IPS-15b (cell line): ENCODE results near the gene DOK5.

Experiments
- H3K27me3 ChIP-seq: one replicate; pipeline ENCODE4 v1.6.1; 2013; ENCODE audit warnings: low read length; ENCODE audit not compliant: control insufficient read depth, insufficient read depth
- H3K36me3 ChIP-seq: one replicate; pipeline ENCODE4 v1.6.1; 2013; ENCODE audit warnings: low read length; ENCODE audit not compliant: control insufficient read depth, insufficient read depth
- H3K4me1 ChIP-seq: one replicate; pipeline ENCODE4 v1.6.1; 2013; ENCODE audit warnings: mild to moderate bottlenecking, low read length; ENCODE audit not compliant: control insufficient read depth, insufficient read depth
- H3K4me3 ChIP-seq: one replicate; pipeline ENCODE4 v1.5.1; 2013; ENCODE audit warnings: low read depth, low read length
- H3K9ac ChIP-seq: one replicate; pipeline ENCODE4 v1.6.1; 2013; ENCODE audit warnings: low read depth, mild to moderate bottlenecking, low read length
- H3K9me3 ChIP-seq: one replicate; pipeline ENCODE4 v1.6.1; 2013; ENCODE audit warnings: mild to moderate bottlenecking, low read length; ENCODE audit not compliant: control insufficient read depth, insufficient read depth

DOK5 gene

DNA sequence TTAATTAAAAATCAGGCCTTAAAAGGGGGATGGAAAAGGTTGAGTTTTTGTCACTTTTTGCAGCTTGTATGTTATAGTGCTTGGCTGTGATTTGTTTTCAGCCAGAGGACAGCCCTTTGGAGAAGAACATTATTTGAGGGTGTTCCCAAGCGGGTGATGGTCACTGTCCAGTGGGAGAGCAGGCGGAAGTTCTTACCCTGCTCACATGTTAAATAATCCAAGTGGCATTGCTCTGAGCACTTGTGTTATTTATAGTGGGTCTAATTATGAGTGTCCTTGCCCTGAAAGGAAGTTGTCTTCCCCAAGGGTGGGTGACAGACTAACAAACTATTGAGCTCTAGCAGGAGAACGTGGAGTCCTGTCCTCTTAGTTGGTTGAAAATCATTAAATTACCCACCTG lies 49.5 kb downstream of the DOK5 start:
- Histone ChIP-seq H3K27me3 (no peaks in the 10 kb centered on the region), H3K36me3 (no peaks in the 10 kb centered on the region), H3K9ac (no peak overlapping the region)

GRCh38 chr20:54525916-54526590 lies 50.7 kb downstream of the DOK5 start:
- no peaks in the 10 kb centered on the region for H3K9me3 ChIP-seq
- peaks cover 4% of the 10 kb centered on the region for H3K4me1 ChIP-seq
- peak overlapping the region; percentile 8 for H3K9ac ChIP-seq
- no peak overlapping the region for H3K4me3 ChIP-seq
- H3K36me3 ChIP-seq = no peaks in the 10 kb centered on the region
- no peaks in the 10 kb centered on the region for H3K27me3 ChIP-seq

More for the DNA sequence above, 49.5 kb downstream of the DOK5 start:
- H3K4me1 ChIP-seq = peaks cover 4% of the 10 kb centered on the region
- no peaks in the 10 kb centered on the region for H3K9me3 ChIP-seq
- no peak overlapping the region for H3K4me3 ChIP-seq

DNA sequence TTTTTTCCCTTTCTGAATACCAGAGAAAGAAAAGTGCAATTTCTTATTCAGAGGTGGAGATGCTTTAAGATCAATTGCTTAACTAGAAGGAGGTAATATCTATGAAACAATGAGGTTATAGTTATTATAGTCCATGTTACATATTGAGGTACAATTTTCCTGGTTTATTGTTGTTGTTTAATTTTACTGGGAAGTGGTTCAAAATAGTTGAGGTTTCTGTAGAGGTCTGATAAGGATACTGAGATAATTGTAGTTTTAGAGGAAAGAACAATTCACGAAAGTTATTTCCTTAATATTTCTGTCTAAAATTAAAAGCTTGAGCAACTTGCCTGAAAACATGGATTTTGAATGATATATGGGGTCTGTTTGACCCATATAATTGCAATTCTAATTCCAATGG lies 51.4 kb downstream of the DOK5 start:
- Histone ChIP-seq H3K36me3 (no peaks in the 10 kb centered on the region), H3K4me1 (peaks cover 4% of the 10 kb centered on the region), H3K9ac (no peak overlapping the region), H3K9me3 (no peaks in the 10 kb centered on the region), H3K4me3 (no peak overlapping the region), H3K27me3 (no peaks in the 10 kb centered on the region)

DNA sequence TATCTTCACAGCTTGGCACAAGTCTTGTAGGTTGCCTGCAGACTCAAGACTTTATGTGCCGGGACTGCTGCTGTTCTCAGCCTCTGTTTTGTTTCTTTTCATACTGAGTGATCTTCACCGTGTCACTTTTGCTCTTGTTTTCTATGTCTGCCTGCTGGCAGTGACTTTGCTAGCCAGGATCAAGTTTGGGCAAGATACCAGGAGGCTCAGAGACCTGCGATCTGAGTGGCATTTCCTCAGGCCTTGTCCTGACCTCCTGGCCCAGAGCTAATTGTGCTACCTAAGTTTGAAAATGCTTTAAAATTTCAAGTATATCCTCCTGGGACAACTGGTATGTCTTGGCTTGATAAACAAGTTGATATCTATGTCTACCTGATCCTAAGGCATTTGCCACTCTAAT lies 57.2 kb downstream of the DOK5 start:
- H3K4me1 ChIP-seq = no peaks in the 10 kb centered on the region
- H3K4me3 ChIP-seq = no peak overlapping the region
- no peak overlapping the region for H3K9ac ChIP-seq
- no peaks in the 10 kb centered on the region for H3K27me3 ChIP-seq
- no peaks in the 10 kb centered on the region for H3K36me3 ChIP-seq
- no peaks in the 10 kb centered on the region for H3K9me3 ChIP-seq

DNA sequence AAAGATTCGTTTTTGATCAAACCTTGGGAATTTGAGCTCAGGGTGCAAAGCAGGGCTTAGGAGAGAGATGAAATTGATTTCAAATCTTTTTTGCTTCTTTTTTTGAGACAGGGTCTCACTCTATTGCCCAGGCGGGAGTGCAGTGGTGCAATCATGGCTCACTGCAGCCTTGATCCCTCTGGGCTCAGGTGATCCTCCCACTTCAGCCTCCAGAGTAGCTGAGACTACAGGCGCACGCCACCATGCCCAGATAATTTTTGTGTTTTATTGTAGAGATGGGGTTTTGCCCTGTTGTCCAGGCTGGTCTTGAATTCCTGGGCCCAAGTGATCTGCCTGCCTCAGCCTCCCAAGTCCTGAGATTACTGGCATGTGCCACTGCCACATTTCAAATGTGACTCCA lies 58.7 kb downstream of the DOK5 start:
- no peaks in the 10 kb centered on the region for H3K27me3 ChIP-seq
- no peaks in the 10 kb centered on the region for H3K36me3 ChIP-seq
- no peak overlapping the region for H3K4me3 ChIP-seq
- H3K9me3 ChIP-seq = no peaks in the 10 kb centered on the region
- H3K9ac ChIP-seq = no peak overlapping the region
- H3K4me1 ChIP-seq = no peaks in the 10 kb centered on the region

DNA sequence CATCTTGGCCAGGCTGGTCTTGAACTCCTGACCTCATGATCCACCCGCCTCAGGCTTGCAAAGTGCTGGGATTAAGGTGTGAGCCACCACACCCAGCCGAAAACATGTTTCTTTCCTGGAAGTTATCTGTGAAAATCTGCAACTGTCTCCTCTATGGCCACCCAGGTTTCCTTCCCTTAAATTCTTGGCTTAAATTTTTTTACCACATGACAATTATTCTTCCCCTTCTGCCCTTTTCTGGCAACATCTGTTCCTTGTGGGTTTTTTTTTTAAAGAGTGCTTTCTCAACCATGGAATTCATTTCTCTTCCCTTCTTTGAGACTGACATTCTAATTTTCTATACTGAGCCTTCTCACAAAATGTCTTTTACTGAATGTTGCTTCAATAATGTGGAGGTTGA lies 59.6 kb downstream of the DOK5 start:
- H3K4me3 ChIP-seq = no peak overlapping the region
- H3K9me3 ChIP-seq = no peaks in the 10 kb centered on the region
- H3K4me1 ChIP-seq = no peaks in the 10 kb centered on the region
- H3K27me3 ChIP-seq = no peaks in the 10 kb centered on the region
- no peak overlapping the region for H3K9ac ChIP-seq
- H3K36me3 ChIP-seq = no peaks in the 10 kb centered on the region

DNA sequence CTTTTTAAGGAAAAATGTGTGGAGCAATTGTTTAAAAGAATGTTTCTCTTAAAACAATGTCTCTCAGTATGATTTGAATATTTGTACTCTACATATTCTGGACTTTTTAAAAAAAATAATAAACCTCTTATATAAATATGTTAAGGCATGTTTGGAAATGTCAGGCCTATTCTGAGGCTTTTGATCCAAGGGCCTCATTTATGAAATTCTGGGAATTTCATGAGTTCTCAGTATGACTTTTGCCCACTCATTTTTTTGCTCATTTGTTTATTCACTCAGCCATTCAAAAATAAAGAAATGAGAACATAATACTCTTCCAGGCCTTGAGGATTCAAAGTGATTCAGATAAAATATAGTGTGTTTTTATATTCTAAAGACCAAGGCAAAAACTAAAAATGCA lies 60.4 kb downstream of the DOK5 start:
- Histone ChIP-seq H3K9ac (no peak overlapping the region), H3K4me1 (no peaks in the 10 kb centered on the region), H3K27me3 (no peaks in the 10 kb centered on the region), H3K4me3 (no peak overlapping the region), H3K36me3 (no peaks in the 10 kb centered on the region), H3K9me3 (no peaks in the 10 kb centered on the region)

GRCh38 chr20:54539521-54540046 lies 64.2 kb downstream of the DOK5 start:
- Histone ChIP-seq H3K27me3 (no peaks in the 10 kb centered on the region), H3K9ac (no peak overlapping the region), H3K4me3 (no peak overlapping the region), H3K9me3 (peaks cover 1% of the 10 kb centered on the region), H3K36me3 (no peaks in the 10 kb centered on the region), H3K4me1 (no peaks in the 10 kb centered on the region)

- Histone ChIP-seq H3K9me3 (peaks cover 3% of the 10 kb centered on the region), H3K36me3 (no peaks in the 10 kb centered on the region), H3K4me3 (no peak overlapping the region), H3K9ac (no peak overlapping the region), H3K4me1 (no peaks in the 10 kb centered on the region), H3K27me3 (no peaks in the 10 kb centered on the region)
Measured at GRCh38 chr20:54543369-54543768, 68.0 kb downstream of the DOK5 start.

DNA sequence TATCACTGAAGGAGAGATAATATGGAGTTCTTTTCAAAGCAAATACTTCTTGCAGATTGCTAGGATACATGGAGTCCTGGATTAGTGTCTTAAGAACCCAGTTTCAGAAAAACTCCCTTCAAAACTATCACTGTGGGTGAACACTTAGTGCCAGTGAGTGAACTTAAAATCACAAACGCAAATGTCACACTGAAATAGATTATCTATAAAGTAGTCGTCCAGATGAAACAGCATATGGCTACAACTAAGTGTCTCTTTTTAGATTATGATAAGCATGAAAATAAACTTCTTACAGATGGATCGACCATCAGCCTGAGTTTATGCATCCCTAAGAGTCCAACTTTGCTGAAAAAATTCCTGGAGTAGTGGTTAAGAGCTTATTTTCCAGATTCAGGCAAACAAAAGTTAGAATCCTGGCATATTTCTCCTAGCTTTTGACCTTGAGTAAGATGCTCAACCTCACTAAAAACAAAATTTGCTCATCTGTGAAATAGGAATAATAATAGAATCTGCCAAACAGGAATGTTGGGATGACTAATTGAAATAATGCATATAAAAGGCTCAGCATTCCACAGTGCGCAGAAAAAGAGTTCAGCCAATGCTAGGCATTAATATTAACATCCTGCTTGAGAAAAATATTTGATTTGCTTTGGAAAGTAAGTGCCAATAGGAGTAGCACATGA lies 70.4 kb downstream of the DOK5 start:
- Histone ChIP-seq H3K9me3 (peaks cover 3% of the 10 kb centered on the region), H3K4me3 (no peak overlapping the region), H3K27me3 (no peaks in the 10 kb centered on the region), H3K36me3 (no peaks in the 10 kb centered on the region), H3K9ac (no peak overlapping the region), H3K4me1 (no peaks in the 10 kb centered on the region)

- Histone ChIP-seq H3K4me3 (no peak overlapping the region), H3K27me3 (no peaks in the 10 kb centered on the region), H3K9ac (no peak overlapping the region), H3K36me3 (no peaks in the 10 kb centered on the region), H3K9me3 (peaks cover 3% of the 10 kb centered on the region), H3K4me1 (no peaks in the 10 kb centered on the region)
Measured at GRCh38 chr20:54548849-54549248, 73.5 kb downstream of the DOK5 start.

DNA sequence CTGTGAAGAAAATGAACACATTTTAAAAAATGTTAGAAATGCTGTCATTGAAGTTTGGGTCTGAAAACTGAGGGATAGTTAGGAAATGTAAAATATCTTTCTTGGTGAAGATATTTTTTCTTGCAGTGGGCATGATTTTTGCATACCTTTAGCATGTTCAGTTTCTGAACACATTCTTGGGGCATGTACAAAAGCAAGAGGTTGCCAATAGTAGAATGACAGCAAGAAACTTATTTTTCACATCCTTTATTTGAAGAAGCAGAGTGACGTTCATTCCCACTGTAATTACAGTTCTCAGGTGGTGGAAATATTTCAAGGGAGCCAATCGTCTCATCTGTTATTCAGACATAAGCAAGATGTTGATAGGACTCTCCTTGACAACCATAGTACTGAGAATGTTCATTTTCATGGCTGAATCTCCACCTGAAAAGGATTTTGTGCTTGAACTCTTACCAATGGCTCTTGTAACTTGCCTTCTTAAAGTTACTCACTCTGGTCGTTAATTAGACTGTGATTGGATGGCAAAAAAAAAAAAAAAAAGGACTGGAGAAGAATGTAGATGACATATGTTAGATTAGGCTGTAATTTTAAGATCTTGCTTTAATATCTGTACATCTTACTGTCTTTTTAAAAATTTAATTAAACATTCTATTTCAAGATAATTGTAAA lies 74.4 kb downstream of the DOK5 start:
- H3K9ac ChIP-seq = no peak overlapping the region
- H3K9me3 ChIP-seq = no peaks in the 10 kb centered on the region
- H3K27me3 ChIP-seq = no peaks in the 10 kb centered on the region
- no peak overlapping the region for H3K4me3 ChIP-seq
- H3K4me1 ChIP-seq = no peaks in the 10 kb centered on the region
- H3K36me3 ChIP-seq = no peaks in the 10 kb centered on the region
